ENCODE measurements around the gene PRPH2. TPM values are rescaled to one million over a fixed set of nuclear protein-coding genes. Genes with fewer than 3 reads are reported as not detected.

The PRPH2 gene, protein sequence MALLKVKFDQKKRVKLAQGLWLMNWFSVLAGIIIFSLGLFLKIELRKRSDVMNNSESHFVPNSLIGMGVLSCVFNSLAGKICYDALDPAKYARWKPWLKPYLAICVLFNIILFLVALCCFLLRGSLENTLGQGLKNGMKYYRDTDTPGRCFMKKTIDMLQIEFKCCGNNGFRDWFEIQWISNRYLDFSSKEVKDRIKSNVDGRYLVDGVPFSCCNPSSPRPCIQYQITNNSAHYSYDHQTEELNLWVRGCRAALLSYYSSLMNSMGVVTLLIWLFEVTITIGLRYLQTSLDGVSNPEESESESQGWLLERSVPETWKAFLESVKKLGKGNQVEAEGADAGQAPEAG
- 0.07 TPM in 1 of 5 replicates, not detected in the others for total RNA-seq (2022; extraction: Qiagen RNA extraction; ENCODE audit: low read depth)

GRCh38 chr6:42722497-42722896 lies at the start of gene PRPH2:
TSS of gene PRPH2 (minus strand) at chr6:42722597. CDS start at chr6:42722334, 263 bp downstream.

GRCh38 chr6:42745640-42746462 lies 23.5 kb upstream of the PRPH2 start, which contains the start of gene TBCC:
TSS of gene TBCC (minus strand) at chr6:42746103. CDS start at chr6:42746073, 30 bp downstream.

Other genes with a start within 250 kb of the PRPH2 start
- gene UBR2, start 158.6 kb downstream of the PRPH2 start, total RNA-seq (2022; extraction: Qiagen RNA extraction; ENCODE audit: low read depth): 5.6 to 8.0 TPM (median 6.5 TPM) in 5 replicates
- 15.4 to 16.7 TPM (median 16.1 TPM) in 5 replicates for gene TBCC, start 23.5 kb upstream of the PRPH2 start, total RNA-seq (2022; extraction: Qiagen RNA extraction; ENCODE audit: low read depth)
- gene BICRAL, start 59.5 kb upstream of the PRPH2 start, total RNA-seq (2022; extraction: Qiagen RNA extraction; ENCODE audit: low read depth): 2.2 to 3.7 TPM (median 3.6 TPM) in 5 replicates
- gene RPL7L1, start 157.0 kb upstream of the PRPH2 start, total RNA-seq (2022; extraction: Qiagen RNA extraction; ENCODE audit: low read depth): 64.2 to 113 TPM (median 66.4 TPM) in 5 replicates
- not detected in 5 replicates for gene PTCRA, start 193.5 kb upstream of the PRPH2 start, total RNA-seq (2022; extraction: Qiagen RNA extraction; ENCODE audit: low read depth)
- 31.6 to 48.5 TPM (median 44.5 TPM) in 5 replicates for gene CNPY3, start 206.9 kb upstream of the PRPH2 start, total RNA-seq (2022; extraction: Qiagen RNA extraction; ENCODE audit: low read depth)
- 0.24 to 0.27 TPM in 2 of 5 replicates, not detected in the others for gene GNMT, start 238.2 kb upstream of the PRPH2 start, total RNA-seq (2022; extraction: Qiagen RNA extraction; ENCODE audit: low read depth)